A549 treated with RU486 at 1 μM for 4 hours (cell line): Measurements from ENCODE around the gene TEX29. TPM values are rescaled to one million over a fixed set of nuclear protein-coding genes. Genes with fewer than 3 reads are reported as not detected.

Source experiments
- total RNA-seq: library from RNA; stranded (reverse); fragments of 200-300 nt; extraction: Qiagen RNA extraction; gene quantifications from 5 replicates; pipeline ENCODE4 v1.2.3, GENCODE V29; 2022; ENCODE audit warnings: low read depth

The TEX29 gene
- 0.41 TPM in 1 of 5 replicates, not detected in the others for total RNA-seq

DNA sequence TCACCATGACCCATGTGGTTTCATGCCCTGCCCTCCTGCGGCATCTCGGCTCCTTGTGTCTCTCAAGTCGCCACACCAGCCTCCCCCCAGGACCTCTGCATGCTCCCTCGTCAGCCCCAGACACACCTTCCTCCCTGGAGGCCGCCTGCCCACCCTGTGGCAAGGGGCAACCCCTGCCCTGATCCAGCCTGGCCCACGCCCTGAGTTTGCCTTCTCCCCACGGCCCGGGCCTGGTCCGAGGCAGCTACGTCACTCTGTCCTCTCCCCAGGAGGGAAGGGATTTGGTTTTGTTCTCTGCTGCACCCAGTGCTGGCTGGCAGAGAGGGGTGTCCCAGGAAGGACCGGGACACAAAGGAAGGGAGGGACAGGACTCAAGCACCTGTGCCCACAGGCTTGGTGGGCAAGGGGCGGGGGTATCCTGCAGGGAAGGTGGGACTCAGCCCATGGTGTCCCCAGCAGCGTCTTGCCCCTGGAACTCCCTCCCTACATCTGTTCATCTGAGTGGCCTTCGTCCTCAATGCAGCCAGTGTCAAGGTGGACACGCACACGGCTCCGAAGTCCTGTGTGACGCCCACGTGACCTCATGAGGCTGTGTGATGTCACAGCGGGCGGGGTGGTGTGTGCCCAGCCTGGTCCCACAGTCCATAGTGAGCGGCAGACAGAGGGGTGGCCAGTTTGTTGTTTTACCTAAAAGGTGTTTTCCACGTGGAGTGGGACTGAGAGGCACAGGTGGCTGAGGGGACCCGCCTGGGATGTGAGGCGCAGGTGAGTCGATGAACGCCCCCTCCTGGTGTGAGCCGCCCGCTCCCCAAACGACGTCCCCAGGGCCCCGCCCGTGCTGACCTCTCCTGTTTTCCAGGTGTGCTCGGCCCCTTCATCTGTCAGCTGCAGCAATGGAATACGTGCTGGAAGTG, at the start of gene TEX29:
TEX29 (plus strand) TSS at position 645 of the 914 bp plus-strand sequence; CDS start at position 894, 249 bp downstream.

Other genes with a start within 250 kb of the TEX29 start
- 18.5 to 21.8 TPM (median 21.1 TPM) in 5 replicates for gene ARHGEF7, start 205.3 kb upstream of the TEX29 start, total RNA-seq